HG03432 (cell line): ENCODE results near the gene NBPF11.
"Not testable (repeated sequence)": the region's sequence is repeated elsewhere in the genome, so short reads cannot be mapped to it uniquely, and the experiment has no call there.

Source experiments
- ATAC-seq: cut with Tn5 transposase; IDR thresholded peaks from one replicate; pipeline ENCODE4 v1.9.1; 2021; ENCODE audit warnings: mild to moderate bottlenecking, moderate library complexity; ENCODE audit not compliant: unreplicated experiment

The NBPF11 gene

DNA sequence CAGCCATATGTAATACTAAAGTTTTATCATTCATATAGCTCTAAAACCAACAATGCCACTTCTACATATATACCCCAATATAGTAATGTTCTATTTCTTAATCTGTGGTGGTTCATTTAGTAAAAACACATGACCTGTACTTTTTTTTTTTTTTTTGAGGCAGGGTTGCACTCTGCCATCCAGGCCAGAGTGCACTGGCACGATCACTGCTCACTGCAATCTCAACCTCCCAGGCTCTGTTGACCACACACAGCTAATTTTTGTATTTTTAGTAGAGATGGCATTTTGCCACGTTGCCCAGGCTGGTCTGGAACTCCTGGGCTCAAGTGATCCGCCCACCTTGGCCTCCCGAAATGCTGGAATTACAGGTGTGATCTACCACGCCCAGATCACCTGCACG is 2.1 kb downstream of the NBPF11 start:
- not testable (repeated sequence) for ATAC-seq

GRCh38 chr1:148149050-148149815 is 2.8 kb downstream of the NBPF11 start:
- ATAC-seq, result not testable (repeated sequence)

- not testable (repeated sequence) for ATAC-seq
Measured at GRCh38 chr1:148147052-148147838, 4.8 kb downstream of the NBPF11 start.

DNA sequence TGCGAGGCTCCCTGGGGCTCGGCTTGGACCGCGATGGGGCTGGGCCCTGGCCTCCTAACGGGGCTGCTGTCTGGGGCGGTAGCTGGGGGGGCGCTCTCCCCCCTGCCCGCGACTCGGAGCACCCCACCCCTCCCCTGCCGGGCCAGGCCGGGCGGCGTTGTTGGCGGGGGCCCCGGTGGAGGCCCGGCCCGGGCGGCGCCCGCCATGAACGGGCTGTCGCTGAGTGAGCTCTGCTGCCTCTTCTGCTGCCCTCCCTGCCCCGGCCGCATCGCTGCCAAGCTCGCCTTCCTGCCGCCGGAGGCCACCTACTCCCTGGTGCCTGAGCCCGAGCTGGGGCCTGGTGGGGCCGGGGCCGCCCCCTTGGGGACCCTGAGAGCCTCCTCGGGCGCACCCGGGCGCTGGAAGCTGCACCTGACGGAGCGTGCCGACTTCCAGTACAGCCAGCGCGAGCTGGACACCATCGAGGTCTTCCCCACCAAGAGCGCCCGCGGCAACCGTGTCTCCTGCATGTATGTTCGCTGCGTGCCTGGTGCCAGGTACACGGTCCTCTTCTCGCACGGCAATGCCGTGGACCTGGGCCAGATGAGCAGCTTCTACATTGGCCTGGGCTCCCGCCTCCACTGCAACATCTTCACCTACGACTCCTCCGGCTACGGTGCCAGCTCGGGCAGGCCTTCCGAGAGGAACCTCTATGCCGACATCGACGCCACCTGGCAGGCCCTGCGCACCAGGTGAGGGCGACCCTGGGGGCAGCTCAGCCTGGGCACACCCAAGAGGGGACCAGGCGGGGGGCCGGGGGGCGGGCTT is 5.7 kb downstream of the NBPF11 start:
- ATAC-seq, result not testable (repeated sequence)

- not testable (repeated sequence) for ATAC-seq
Measured at GRCh38 chr1:148143223-148143622, 8.9 kb downstream of the NBPF11 start.

DNA sequence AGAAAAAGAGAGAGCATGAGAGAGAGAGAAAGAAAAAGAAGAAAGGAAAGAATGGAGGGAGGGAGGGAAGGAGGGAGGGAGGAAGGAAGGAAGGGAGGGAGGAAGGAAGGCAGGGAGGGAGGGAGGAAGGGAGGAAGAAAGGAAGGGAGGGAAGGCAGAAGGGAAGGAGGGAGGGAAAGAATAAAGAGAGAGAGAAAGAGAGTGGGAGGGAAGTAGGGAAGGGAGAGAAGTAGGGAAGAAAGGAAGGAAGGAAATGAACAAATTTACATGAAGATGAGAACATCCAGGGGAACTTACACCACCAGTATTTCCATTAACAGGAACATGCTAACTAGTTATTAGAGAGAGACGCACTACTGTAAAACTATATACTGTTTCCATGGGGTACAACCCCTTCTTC is 10.1 kb downstream of the NBPF11 start:
- ATAC-seq, result not testable (repeated sequence)

DNA sequence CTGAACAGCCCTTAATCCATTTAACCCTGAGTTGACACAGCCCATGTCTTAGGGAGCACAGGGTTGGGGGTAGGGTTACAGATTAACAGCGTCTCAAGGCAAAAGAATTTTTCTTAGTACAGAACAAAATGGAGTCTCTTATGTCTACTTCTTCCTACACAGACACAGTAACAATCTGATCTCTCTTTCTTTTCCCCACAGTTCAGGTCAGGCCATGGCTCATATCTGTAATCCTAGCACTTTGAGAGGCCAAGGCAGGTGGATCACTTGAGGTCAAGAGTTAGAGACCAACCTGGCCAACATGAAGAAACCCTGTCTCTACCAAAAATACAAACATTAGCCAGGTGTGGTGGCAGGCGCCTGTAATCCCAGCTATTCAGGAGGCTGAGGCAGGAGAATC is 13.5 kb downstream of the NBPF11 start:
- ATAC-seq, result not testable (repeated sequence)

GRCh38 chr1:148122341-148122740 is 29.7 kb downstream of the NBPF11 start:
- not testable (repeated sequence) for ATAC-seq

GRCh38 chr1:148120395-148120794 is 31.7 kb downstream of the NBPF11 start:
- not testable (repeated sequence) for ATAC-seq

- not testable (repeated sequence) for ATAC-seq
Measured at GRCh38 chr1:148095732-148096131, 56.3 kb downstream of the NBPF11 start.

DNA sequence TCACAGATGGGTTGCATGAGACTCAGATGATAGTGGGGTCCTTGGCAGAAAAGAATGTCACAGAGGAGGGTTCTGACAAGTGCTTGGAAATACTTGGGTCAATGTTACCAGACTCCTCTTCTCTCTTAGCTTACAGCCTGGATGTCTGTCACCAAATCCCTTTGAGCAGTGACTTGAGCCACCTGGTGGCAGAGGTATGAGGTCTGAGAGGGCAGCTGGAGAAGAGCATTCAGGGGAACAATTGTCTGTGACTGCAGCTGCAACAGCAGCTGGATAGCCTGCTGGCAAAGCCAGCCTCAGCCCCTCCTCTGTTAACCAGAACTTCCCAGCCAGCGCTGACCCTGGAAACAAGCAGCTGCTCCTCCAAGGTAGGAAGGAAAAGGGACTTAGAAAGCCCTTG is 65.9 kb downstream of the NBPF11 start:
- not testable (repeated sequence) for ATAC-seq

- ATAC-seq, result not testable (repeated sequence)
Measured at GRCh38 chr1:148081205-148081604, 70.9 kb downstream of the NBPF11 start.

- peak; percentile 81 for ATAC-seq
Measured at GRCh38 chr1:148078632-148079519, 73.2 kb downstream of the NBPF11 start.

GRCh38 chr1:148078090-148078489 is 74.0 kb downstream of the NBPF11 start:
- not testable (repeated sequence) for ATAC-seq

DNA sequence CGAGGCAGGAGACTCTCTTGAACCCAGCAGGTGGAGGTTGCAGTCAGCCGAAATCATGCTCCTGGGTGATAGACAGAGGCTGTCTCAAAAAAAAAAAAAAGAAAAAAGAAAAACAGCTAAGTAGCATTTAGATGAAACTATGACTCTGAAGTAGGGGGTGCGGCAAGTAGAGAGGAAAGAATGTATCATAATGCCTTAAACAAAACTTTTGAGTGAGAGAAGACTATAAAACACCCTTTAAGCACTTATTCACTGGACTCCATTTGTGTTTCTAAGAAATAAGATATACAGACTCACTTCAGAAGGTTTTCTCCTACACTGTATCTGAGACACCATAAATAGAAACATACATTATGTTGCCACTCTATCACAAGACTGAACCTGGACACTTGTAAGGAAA is 74.6 kb downstream of the NBPF11 start:
- not testable (repeated sequence) for ATAC-seq

- ATAC-seq, result not testable (repeated sequence)
Measured at GRCh38 chr1:148073392-148073791, 78.7 kb downstream of the NBPF11 start.

- not testable (repeated sequence) for ATAC-seq
Measured at GRCh38 chr1:148068606-148069005, 83.5 kb downstream of the NBPF11 start.

DNA sequence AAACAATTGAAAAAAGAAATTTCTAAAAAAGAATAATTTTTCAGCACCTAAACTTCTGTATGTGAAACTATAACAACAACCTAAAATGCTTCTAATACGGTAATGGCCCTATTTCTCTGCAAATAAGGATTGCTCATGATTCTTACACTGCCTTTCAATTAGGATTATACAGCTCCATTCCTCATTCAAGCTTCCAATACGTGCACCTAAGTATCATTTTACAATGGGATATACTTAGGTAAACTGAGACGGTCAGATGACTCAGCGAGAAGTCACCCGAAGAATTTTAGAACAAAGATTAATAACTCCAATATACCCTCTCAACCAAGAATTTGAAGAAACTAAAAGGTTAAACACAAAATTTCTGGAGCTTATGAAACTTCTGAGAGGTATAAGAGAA is 83.9 kb downstream of the NBPF11 start:
- not testable (repeated sequence) for ATAC-seq

DNA sequence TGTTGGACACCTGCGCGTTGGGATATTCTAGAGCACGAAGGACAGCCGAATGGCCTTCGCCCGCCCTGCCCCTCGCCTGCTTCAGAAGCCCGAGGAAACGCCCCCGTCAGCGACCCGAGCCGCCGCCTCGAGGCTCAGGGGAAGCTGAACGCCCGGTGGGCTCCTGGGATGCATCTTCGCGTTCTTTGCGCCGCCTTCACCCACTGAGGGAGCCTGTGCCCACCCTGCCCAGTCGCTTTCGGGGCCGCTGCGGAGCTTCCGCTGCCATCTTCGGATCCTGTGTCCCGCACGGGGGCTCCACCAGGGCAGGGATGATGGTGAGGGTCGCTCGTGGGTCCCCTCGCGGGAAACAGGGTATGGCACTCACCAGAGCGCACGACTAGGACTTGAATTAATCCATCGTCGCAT is 91.8 kb downstream of the NBPF11 start:
- peak; percentile 25 for ATAC-seq

- ATAC-seq, result not testable (repeated sequence)
Measured at GRCh38 chr1:148057384-148057783, 94.7 kb downstream of the NBPF11 start.
